Activated B cell treated with CpG ODN at 0.5 μM for 24 hours (primary cell): Measurements from ENCODE around the gene HOXD11. TPM values are rescaled to one million over a fixed set of nuclear protein-coding genes. Genes with fewer than 3 reads are reported as not detected.

Experiments
- ATAC-seq: fragments of 200-7000 bp; cut with Tn5 transposase; one replicate; pipeline ENCODE4 v1.10.0; 2021; ENCODE audit warnings: low read depth, mild to moderate bottlenecking, moderate library complexity
- CTCF ChIA-PET: fragments of 350-600 bp; sonication (Branson Sonifier 250); formaldehyde crosslinking; loops from one replicate; lab custom pipeline; 2021; ENCODE audit warnings: antibody characterized with exemption; lab: Charles Lee
- POLR2A ChIA-PET: fragments of 350-600 bp; sonication (Branson Sonifier 250); formaldehyde crosslinking; loops from one replicate; lab custom pipeline; 2021; ENCODE audit warnings: antibody characterized with exemption; lab: Charles Lee
- DNase-seq: peaks from one replicate; pipeline ENCODE4 v3.0.0; 2022
- H3K27ac Mint-ChIP-seq: one replicate; pipeline ENCODE4 v1.8.0; 2020; ENCODE audit warnings: mixed read lengths
- H3K27me3 Mint-ChIP-seq: one replicate; pipeline ENCODE4 v1.8.0; 2021; ENCODE audit warnings: mixed read lengths
- H3K36me3 Mint-ChIP-seq: one replicate; pipeline ENCODE4 v1.8.0; 2021; ENCODE audit warnings: low read depth, mixed read lengths
- H3K4me1 Mint-ChIP-seq: one replicate; pipeline ENCODE4 v1.8.0; 2021; ENCODE audit warnings: mixed read lengths
- H3K4me3 Mint-ChIP-seq: one replicate; pipeline ENCODE4 v1.8.0; 2020; ENCODE audit warnings: mild to moderate bottlenecking, mixed read lengths
- H3K9me3 Mint-ChIP-seq: one replicate; pipeline ENCODE4 v1.8.0; 2020; ENCODE audit warnings: mixed read lengths
- CTCF ChIP-seq: fragments of 200-600 bp; IDR thresholded peaks from one replicate; pipeline ENCODE4 v1.8.0; 2022; ENCODE audit warnings: antibody characterized with exemption, mild to moderate bottlenecking
- intact Hi-C: fragments of 100-400 bp; cut with micrococcal nuclease; formaldehyde crosslinking; loops from one replicate; pipeline ENCODE4 v1.15.1; 2024
- total RNA-seq: library from RNA; stranded (reverse); gene quantifications from 2 replicates; pipeline ENCODE4 v1.2.3, GENCODE V29; 2022

Gene HOXD11
- total RNA-seq, 1 donor from 2014 or later = not detected

GRCh38 chr2:176074919-176075425, 32.1 kb upstream of the HOXD11 start:
- no peak for TF ChIP-seq CTCF
- H3K4me1 Mint-ChIP-seq = peaks cover 7% of the 10 kb centered on the region
- peaks cover 5% of the 10 kb centered on the region for H3K36me3 Mint-ChIP-seq
- ChIA-PET CTCF (interaction anchor here (1.1 kb wide), 1 partner anchor 53 kb away, joined by 3 read pairs; no protein-coding TSS in a partner anchor), POLR2A (no interaction called here)
- H3K27ac Mint-ChIP-seq = no peak overlapping the region
- no peak for ATAC-seq
- H3K4me3 Mint-ChIP-seq = no peak overlapping the region
- intact Hi-C loops = loop anchor here (5.0 kb wide), 1 partner anchor 1738 kb away; no protein-coding TSS in a partner anchor
- DNase-seq = no peak
- peaks cover 2% of the 10 kb centered on the region for H3K9me3 Mint-ChIP-seq
- H3K27me3 Mint-ChIP-seq = peaks cover 69% of the 10 kb centered on the region

DNA sequence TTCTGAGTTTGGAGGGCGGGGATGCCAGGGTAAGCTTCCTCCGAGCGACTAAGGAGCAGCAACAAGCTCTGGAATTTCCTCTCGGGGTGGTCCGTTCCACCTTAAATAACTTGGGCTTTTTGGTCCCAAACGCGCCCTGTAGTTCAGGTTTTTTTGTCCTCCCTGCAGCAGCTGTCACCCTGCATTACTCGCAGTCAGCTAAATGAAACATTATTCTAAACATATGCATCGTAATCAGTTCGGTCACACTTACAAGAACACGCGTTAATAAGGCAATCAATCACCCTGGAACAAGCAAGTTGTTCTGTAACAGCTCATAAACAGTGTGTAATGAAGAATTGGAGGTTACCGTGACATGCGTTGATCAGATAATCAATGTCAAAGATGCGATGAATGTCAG, 31.6 kb upstream of the HOXD11 start:
- no peak for DNase-seq
- no peak for ATAC-seq
- intact Hi-C loops = loop anchor here (5.0 kb wide), 1 partner anchor 1738 kb away; no protein-coding TSS in a partner anchor
- peaks cover 2% of the 10 kb centered on the region for H3K9me3 Mint-ChIP-seq
- H3K27ac Mint-ChIP-seq = no peak overlapping the region
- H3K4me3 Mint-ChIP-seq = no peak overlapping the region
- H3K27me3 Mint-ChIP-seq = peaks cover 64% of the 10 kb centered on the region
- TF ChIP-seq CTCF = no peak
- peaks cover 7% of the 10 kb centered on the region for H3K4me1 Mint-ChIP-seq
- peaks cover 5% of the 10 kb centered on the region for H3K36me3 Mint-ChIP-seq
- ChIA-PET CTCF (interaction anchor here (1.1 kb wide), 1 partner anchor 53 kb away, joined by 3 read pairs; no protein-coding TSS in a partner anchor), POLR2A (no interaction called here)

- ATAC-seq (no peak), DNase-seq (no peak)
- Mint-ChIP-seq H3K36me3 (peaks cover 5% of the 10 kb centered on the region), H3K9me3 (peaks cover 2% of the 10 kb centered on the region), H3K27me3 (peaks cover 63% of the 10 kb centered on the region), H3K4me1 (peaks cover 7% of the 10 kb centered on the region), H3K4me3 (no peak overlapping the region), H3K27ac (no peak overlapping the region)
- no peak for TF ChIP-seq CTCF
- ChIA-PET POLR2A (no interaction called here), CTCF (no interaction called here)
- intact Hi-C loops = loop anchor here (5.0 kb wide), 1 partner anchor 1739 kb away; no protein-coding TSS in a partner anchor
Observed at GRCh38 chr2:176076063-176076462, 31.0 kb upstream of the HOXD11 start.

GRCh38 chr2:176076796-176077195, 30.3 kb upstream of the HOXD11 start:
- no peak for TF ChIP-seq CTCF
- Mint-ChIP-seq H3K36me3 (peaks cover 5% of the 10 kb centered on the region), H3K27me3 (peaks cover 65% of the 10 kb centered on the region), H3K27ac (no peak overlapping the region), H3K9me3 (peaks cover 2% of the 10 kb centered on the region), H3K4me3 (no peak overlapping the region), H3K4me1 (peaks cover 7% of the 10 kb centered on the region)
- ChIA-PET CTCF (no interaction called here), POLR2A (no interaction called here)
- intact Hi-C loops = loop anchor here (5.0 kb wide), 1 partner anchor 1739 kb away; no protein-coding TSS in a partner anchor
- ATAC-seq (no peak), DNase-seq (no peak)

DNA sequence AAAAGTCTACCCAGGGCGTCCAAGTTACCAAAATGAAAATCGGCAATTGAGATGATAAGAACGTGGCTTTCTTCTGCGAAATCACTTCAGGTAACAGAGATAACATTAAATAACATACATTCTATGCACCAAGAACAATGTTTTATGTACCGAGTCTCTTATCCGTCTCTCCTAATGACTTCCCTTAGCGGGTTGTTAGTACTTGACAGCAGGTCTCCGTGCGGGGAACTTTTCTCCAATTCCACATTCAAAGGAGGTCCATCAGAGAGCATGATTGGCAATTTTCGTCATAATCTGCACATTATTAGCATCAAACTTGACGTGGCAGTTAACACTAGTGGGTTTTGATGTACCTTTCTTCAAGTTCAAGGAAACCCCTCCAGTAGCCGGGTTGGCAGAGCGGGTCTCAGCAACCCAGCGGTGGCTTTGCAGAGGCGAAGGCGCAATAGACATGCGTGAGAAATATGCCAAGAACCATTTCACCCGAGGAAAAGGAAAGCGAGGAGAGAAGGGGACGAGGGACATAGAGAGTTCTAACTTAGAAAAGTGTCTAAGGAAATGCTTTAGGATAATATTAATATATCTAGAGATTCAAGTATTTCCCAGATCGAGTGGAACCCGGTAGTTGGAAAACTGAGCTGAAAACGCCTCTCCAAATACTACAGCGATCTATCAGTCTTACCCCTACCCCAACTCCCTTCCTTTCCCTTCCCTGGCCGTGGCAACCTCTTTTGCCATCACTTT, 28.4 kb upstream of the HOXD11 start:
- no peak overlapping the region for H3K4me3 Mint-ChIP-seq
- H3K4me1 Mint-ChIP-seq = peaks cover 7% of the 10 kb centered on the region
- TF ChIP-seq CTCF = no peak
- intact Hi-C loops = loop anchor here (2.0 to 5.0 kb wide), 2 partner anchors 80 to 1741 kb away; no protein-coding TSS in a partner anchor
- H3K27me3 Mint-ChIP-seq = peaks cover 63% of the 10 kb centered on the region
- DNase-seq (no peak), ATAC-seq (no peak)
- peak overlapping the region; percentile 66 for H3K27ac Mint-ChIP-seq
- POLR2A ChIA-PET = no interaction called here
- CTCF ChIA-PET = no interaction called here
- peaks cover 2% of the 10 kb centered on the region for H3K9me3 Mint-ChIP-seq
- peaks cover 5% of the 10 kb centered on the region for H3K36me3 Mint-ChIP-seq
